Measurements from ENCODE around the gene SMAP2. TPM values are rescaled to one million over a fixed set of nuclear protein-coding genes. Genes with fewer than 3 reads are reported as not detected.

The SMAP2 gene
- total RNA-seq, 1 donor from 2014 or later = 15.5 TPM

DNA sequence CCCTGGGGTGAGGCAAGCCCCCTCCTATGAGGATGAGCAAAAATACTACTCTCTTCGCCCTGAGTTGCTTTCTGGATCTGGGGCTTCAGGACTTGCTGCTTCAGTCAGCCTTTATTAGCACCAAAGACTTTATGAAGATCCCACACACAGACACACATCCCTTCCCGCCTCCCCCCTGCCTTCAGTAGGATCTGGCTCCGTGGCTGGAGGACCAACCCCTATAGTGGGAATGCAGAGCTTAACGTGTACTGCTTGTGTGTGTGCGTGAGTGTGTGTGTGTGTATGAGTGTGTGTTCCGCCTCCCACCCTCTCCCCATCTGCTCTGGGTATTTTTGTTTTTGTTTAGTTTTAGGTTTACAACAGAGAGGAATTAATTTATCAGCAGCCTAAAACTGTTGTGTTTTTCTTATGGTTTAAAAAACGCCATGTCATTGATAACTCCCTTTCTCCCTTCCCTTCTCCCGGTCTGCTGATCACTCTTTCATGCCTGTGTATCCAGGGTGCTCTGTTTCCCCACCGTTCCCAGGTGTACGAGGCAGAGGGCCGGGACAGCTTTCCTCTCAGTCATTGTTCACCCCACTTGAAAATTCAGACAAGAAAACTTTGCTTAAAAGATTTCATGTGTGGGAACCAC is 49.2 kb downstream of the SMAP2 start:
- DNase-seq = no peak

DNA sequence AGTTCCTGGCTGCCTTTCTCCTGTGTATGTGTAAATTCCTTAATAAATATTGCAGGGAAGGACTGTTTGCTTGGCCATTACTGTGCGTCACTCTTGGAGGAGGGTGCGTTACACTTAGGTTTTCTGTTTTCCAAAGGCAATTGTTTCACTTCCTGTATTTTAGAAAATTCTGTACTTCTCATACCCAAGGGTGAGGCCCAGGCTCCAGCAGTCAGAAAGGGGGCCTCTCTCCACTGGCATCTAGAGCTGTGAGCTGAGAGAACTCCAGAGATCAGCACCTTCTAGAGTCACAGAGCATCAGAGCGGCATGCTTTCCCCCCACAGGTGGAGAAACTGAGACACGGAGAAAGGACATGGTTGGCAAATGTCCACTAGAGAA is 49.7 kb downstream of the SMAP2 start:
- DNase-seq = no peak

DNA sequence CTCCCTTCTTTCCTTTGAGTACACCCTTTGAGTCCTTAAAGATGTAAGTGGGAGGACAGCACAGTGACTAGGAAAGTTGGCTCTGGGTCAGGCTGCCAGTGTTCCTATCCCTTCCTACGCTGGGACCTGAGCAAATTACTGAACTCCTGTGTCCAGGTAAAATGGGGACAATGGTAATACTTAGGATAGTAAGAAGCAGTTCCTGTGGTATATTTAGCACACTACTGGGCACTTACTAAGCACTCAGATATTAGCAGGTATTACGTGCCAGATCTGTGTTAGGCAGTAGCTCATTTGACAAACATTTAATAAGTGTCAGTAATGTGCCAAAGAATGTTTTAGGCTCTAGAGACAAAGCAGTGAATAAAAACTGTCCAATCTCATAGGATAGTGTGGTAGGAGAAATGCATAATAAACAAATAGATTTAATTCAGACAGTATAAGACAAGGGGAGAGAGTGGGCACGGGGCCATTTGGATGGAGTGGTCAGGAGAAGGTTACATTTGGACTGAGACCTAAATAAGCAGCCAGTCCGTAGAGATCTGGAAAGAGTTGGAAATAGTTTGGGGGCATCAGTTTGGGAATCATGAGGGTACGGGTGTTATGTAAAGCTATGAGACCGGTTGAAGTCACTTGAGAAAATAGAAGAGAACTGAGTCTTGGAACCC is 50.6 kb downstream of the SMAP2 start:
- DNase-seq = no peak

DNA sequence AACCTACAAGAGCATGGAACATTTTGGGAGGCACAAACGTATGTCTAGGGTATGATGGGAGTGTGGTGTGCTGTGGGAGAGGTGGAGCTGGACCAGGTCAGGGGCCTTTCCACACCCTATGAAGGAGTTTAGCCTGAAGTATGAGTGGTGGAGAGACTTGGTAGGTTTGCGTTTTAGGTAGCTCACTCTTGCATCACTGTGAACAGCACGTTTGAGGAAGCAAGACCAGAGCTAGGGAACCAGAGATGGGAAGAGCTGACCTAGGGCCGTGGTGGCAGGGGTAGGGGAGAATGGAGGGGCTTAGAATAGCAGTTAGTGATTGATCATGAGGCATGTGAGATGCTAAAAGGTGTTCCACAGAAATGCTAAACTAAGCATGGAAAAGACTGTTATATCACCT is 51.7 kb downstream of the SMAP2 start:
- no peak for DNase-seq

DNA sequence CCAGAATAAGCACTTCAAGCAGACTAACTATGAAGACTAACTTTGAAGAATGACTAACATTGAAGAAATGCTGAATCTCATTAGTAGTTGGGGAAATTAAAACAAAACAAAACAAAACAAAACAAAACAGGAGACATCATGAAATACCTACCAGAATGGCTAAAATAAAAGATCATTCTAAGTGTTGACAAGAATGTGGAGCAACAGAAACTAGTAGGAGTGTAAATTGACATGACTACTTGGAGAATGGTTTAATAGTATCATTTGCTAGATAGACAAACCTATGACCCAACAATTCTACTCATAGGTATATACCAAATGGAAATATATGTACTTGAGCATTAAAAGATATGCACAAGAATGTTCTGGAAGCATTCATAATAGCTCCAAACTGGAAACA is 57.9 kb downstream of the SMAP2 start:
- DNase-seq = no peak

DNA sequence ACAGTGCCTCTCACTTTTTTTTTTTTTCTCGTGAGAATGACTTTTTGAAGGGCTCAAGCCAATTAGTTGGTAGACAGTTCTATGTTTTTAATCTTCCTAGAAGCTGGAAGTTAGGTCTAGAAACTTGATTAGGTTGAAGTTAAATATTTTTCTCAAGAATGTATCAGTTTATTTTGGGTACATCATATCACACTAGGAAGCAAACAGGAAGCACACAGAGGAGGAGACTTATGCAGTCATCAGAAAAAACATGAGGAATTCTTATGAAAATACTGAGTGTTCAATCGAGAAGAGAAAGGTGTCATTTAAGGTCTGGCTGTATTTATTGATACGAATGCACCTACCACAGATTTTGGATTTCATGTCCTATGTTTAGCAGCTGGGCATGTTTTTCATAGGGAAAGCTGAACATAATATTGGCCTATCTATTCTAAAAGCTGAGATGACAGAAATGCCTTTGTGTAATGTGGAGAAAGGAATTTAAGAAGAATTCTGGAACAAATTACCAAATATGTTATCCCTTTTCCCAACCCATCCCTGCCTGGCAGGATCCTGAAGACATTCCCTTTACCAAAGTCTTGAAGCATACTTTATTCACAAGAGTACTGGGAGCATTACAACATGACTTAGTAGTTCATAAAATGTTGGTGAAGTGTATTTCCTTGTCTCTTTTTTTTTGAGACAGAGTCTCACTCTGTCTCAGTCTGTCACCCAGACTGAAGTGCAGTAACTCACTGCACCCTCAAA is 59.3 kb downstream of the SMAP2 start:
- DNase-seq = no peak

DNA sequence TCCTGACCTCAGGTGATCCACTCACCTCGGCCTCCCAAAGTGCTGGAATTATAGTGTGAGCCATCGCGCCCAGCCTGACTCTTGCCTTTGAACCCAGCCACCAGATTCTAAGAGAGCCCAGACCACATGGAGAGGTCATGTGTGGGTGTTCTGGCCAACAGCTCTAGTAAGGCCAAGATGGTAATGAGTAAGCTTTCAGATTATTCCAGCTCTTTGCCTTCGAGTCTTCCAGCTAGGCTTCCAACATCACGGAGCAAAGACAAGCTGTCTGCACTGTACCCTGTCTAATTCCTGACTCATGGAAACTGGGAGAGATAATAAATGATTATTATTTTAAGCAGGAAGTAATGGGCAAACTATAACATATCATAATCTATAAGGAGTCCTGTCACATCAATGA is 61.9 kb downstream of the SMAP2 start:
- DNase-seq = no peak

DNA sequence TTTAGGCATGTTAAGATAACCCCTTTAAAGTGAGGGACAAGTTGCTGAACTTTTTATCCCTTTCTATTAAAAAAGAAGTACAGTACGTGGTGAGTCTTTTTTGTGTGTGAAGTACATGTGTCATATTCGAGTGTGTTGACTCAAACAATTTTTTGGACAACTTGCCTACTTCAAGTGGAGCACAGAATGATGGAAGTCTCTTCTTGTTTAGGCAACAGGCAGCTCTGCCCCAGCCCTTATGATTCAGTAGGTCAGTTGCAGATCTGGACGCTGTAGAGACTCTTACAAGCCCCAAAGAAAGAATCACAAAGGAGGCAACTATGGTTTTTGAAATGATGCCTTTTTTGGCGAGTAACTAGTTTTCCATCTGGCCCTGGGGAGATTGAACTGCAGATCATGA is 62.3 kb downstream of the SMAP2 start:
- no peak for DNase-seq

DNA sequence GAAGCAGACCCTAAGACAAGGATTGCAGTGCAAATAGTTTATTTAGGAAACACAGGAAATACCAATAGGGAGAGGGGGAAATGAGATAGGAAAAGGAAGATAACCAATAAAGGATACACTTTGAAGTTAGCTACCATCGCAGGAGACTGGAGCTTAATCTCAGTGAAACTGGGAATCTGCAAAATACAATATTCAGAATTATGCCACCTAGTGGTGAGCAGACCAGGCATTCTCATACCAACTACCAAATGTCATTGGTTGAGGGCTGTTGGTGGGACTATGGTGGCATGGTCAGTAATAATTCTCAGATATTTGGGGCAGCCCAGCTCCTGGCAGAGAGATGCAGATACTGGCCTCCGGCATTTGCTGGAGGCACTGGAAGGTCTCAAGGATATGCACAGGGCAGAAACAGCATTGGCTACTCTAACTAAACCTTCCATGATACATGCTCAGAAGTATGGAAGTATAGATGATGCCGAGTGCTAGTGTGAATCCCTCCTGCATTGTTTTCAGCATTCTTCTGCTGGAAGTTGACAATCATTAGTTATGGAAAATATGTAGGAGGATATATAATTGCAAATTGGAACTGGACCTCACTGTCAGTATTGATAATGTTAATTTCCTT is 65.0 kb downstream of the SMAP2 start:
- no peak for DNase-seq

DNA sequence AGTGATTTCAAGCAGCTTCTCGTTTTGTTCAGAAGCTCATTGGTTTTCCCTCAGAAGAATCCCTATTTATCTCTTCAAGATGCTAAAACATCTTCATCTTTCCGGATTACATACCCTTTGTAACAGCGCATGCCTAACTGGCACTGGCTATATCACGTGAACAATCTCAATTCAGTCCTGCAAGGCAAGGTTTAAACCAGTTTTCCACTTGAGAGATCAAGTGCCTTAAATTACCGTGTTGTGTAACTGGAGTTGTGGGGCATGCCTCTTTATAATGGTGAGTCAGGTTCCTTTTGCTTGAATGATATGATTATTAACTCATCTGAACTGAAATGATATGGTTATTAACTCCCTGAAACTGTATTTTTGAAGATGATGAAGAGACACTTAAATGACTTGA is 65.7 kb downstream of the SMAP2 start:
- DNase-seq = no peak

DNA sequence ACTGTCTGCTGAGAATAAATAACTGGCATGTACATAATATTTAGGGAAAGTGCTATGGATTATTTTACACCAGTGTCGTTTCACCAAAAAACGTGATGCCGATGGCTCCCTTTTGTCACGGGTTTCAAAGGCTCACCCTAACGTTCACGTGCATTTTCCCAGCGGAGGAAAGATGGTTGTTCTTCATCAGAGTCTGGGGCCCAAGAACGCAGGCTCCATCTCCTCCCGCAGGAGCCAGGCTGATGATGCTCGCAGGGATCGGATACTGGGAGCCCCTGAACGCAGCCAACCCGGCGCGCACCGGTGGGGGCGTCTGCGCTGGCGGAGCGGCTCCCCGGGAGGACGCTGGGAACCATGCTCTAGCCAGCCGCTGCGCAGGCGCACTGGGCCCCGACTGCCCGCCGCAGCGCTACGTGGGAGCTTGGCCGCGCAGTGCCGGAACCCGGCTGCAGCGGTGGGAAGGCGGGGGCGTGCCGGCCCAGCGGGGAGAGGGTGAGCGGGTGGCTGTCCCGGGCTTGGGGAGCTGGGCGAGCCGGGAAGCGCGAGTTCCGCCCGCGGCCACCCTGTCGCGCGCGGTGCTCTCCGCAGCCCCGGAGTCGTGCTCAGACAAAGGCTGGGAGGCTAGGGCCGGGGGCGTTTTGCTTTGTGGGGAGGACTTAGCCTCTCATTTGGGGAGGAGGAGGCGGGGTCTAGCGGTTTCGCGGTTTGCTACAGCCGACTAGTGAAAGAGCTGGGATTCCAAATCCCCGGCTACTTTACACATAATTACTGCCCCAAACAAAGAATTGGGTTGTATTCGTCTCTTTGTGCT is 76.4 kb downstream of the SMAP2 start, which contains the start of gene ZFP69B:
Gene ZFP69B (plus strand): TSS at position 793 of the 811 bp plus-strand sequence. CDS start 486 bp downstream, outside the sequence.
- peak; percentile 83 for DNase-seq

DNA sequence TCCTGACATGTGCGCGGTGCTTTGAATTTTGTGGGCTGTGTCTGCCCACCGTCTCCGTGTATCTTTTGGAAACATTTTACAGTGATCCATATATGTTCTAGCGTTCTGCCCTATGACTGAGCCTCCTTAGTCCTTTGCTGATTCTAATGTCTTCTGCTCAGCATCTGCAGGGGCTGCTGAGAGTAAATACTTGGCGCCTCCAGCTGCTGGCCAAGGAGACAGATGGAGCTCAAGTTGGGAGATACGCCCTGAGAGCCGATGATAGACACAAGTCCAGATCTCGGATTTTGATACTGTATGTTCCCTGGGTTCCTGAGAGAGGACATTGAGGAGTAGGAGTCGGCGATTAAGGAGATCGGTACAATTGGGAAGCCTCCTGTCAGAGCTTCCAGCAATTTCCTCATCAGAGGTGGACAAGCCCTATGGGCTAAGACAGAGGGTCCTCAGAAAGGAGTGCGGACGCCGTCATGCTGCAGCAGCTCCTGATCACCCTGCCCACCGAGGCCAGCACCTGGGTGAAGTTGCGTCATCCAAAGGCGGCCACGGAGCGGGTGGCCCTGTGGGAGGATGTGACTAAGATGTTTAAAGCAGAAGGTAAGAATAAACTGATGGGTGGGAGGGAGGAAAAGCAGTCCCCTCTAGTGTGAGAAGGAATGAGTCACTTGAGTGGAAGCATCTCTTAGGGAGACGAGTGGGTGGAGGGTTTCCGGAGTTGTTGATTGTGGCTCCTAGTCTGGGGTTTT is 77.1 kb downstream of the SMAP2 start:
- peak; percentile 52 for DNase-seq

DNA sequence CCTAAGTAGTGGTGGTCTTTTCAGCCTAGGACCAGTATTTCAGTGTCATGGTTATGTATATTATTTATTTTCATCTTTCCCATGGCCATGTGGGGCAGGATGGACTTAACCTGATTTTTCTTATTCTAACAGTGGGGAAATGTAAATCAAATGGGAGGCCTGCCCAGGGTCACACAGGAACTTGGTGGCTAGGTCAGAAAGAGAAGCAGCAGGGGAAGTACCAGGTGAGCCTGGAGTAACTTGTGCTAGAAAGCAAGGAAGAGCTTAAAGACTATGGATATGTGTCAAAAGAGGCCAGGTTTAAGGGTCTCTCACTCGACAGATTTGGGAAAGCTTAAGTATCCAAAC is 77.7 kb downstream of the SMAP2 start:
- DNase-seq = no peak

DNA sequence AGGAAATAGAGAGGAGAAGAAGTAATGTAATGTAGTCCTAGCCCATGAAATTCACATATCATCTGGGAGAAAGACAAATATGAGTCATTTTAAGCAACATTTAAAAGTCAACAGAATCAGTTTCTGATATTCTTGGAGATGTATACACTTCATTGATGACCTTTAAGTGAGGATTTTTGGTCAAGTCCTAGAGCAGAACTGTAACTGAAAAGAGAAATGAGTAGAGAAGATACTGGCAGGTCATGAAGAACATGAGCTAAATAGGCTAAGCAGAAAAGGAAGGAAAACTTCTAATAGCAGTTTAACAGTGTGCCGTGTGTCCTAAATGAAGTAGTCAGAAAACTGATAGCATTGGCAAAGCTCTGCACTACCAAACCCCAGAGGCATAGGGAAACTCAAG is 81.3 kb downstream of the SMAP2 start:
- DNase-seq = no peak

DNA sequence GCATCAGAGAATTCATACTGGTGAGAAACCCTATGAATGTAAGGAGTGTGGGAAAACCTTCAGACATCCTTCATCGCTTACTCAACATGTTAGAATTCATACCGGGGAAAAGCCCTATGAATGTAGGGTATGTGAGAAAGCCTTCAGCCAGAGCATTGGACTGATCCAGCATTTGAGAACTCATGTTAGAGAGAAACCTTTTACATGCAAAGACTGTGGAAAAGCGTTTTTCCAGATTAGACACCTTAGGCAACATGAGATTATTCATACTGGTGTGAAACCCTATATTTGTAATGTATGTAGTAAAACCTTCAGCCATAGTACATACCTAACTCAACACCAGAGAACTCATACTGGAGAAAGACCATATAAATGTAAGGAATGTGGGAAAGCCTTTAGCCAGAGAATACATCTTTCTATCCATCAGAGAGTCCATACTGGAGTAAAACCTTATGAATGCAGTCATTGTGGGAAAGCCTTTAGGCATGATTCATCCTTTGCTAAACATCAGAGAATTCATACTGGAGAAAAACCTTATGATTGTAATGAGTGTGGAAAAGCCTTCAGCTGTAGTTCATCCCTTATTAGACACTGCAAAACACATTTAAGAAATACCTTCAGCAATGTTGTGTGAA is 89.5 kb downstream of the SMAP2 start:
- DNase-seq = no peak

DNA sequence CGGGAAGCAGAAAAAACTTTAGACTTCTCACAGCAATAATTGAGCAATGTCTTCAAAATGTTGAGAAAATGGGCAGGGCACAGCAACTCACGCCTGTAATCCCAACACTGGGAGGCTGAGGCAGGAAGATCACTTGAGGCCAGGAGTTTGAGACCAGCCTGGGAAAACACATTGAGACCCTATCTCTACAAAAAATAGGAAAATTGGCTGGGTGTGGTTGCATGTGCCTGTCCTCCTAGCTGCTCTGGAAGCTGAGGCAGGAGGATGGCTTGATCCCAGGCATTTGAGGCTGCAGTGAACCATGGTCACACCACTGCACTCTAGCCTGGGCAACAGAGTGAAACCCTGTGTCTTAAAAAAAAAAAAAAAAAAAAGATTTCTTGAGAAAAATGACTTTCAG is 95.8 kb downstream of the SMAP2 start:
- no peak for DNase-seq

Other genes with a start within 250 kb of the SMAP2 start
- gene RLF, start 212.3 kb upstream of the SMAP2 start, total RNA-seq = 47.1 TPM
- gene TMCO2, start 125.8 kb upstream of the SMAP2 start, total RNA-seq = not detected
- 36.4 TPM for gene ZMPSTE24, start 115.5 kb upstream of the SMAP2 start, total RNA-seq
- 4.9 TPM for gene COL9A2, start 56.4 kb upstream of the SMAP2 start, total RNA-seq
- 3.5 TPM for gene ZFP69B, start 76.7 kb downstream of the SMAP2 start, total RNA-seq
- 3.0 TPM for gene ZFP69, start 103.6 kb downstream of the SMAP2 start, total RNA-seq
- gene EXO5, start 135.0 kb downstream of the SMAP2 start, total RNA-seq = 7.7 TPM
- gene ZNF684, start 157.9 kb downstream of the SMAP2 start, total RNA-seq = 5.6 TPM